IMR-90 (cell line): ENCODE measurements around the gene EXOC6B. TPM values are rescaled to one million over a fixed set of nuclear protein-coding genes. Genes with fewer than 3 reads are reported as not detected.

Experiments
- ATAC-seq: fragments of 200-7000 bp; cut with Tn5 transposase; 2 replicates; pipeline ENCODE4 v1.9.1; 2020; ENCODE audit warnings: low read depth, mild to moderate bottlenecking, moderate library complexity
- BruUV-seq: library from RNA; stranded (reverse); fragments of 400-500 nt; replicated peaks from 2 replicates; lab custom pipeline; 2021; lab: Mats Ljungman, UMichigan
- CTCF ChIA-PET: fragments of 300-600 bp; formaldehyde crosslinking; extraction: SDS; loops from one replicate; lab custom pipeline; 2021; ENCODE audit warnings: antibody characterized with exemption; lab: Yijun Ruan, JAX
- POLR2A ChIA-PET: fragments of 300-600 bp; sonication (Branson Sonifier 250); formaldehyde crosslinking; loops from one replicate; lab custom pipeline; 2022; ENCODE audit warnings: antibody characterized with exemption; ENCODE audit not compliant: unreplicated experiment; lab: Charles Lee
- DNase-seq: peaks from one replicate; pipeline ENCODE4 v3.0.0; 2013
- H2AFZ ChIP-seq: replicated peaks from 2 replicates; pipeline ENCODE3; 2013; ENCODE audit warnings: low read length, mild to moderate bottlenecking; ENCODE audit not compliant: poor library complexity
- H2AK5ac ChIP-seq: 2 replicates; pipeline ENCODE4 v1.6.1; 2013; ENCODE audit warnings: low read depth, low read length, inconsistent platforms
- H2AK9ac ChIP-seq: replicated peaks from 2 replicates; pipeline ENCODE3; 2013; ENCODE audit warnings: mild to moderate bottlenecking, low read depth, low read length, moderate library complexity; ENCODE audit not compliant: poor library complexity
- H2BK120ac ChIP-seq: 2 replicates; pipeline ENCODE4 v1.6.1; 2013; ENCODE audit warnings: low read depth, low read length, inconsistent platforms
- H2BK15ac ChIP-seq: 3 replicates; pipeline ENCODE4 v1.6.1; 2013; ENCODE audit warnings: low read depth, low read length, inconsistent platforms
- H2BK20ac ChIP-seq: 2 replicates; pipeline ENCODE4 v1.6.1; 2013; ENCODE audit warnings: low read depth, mild to moderate bottlenecking, inconsistent platforms, low read length, moderate library complexity
- H2BK5ac ChIP-seq: 2 replicates; pipeline ENCODE4 v1.6.1; 2013; ENCODE audit warnings: mild to moderate bottlenecking, low read depth, low read length, inconsistent platforms; ENCODE audit not compliant: poor library complexity, severe bottlenecking
- H3K14ac ChIP-seq: replicated peaks from 2 replicates; pipeline ENCODE4 v1.6.1; 2013; ENCODE audit warnings: low read depth, low read length, inconsistent platforms
- H3K18ac ChIP-seq: 2 replicates; pipeline ENCODE4 v1.6.1; 2013; ENCODE audit warnings: low read depth, low read length, control low read depth
- H3K23ac ChIP-seq: 2 replicates; pipeline ENCODE4 v1.6.1; 2013; ENCODE audit warnings: low read depth, low read length, inconsistent platforms
- H3K27ac ChIP-seq: 2 replicates; pipeline ENCODE4 v1.5.1; 2013; ENCODE audit warnings: mild to moderate bottlenecking, control low read depth, low read length; ENCODE audit not compliant: insufficient read depth
- H3K27me3 ChIP-seq: 2 replicates; pipeline ENCODE4 v1.6.1; 2013; ENCODE audit warnings: low read length; ENCODE audit not compliant: control insufficient read depth, insufficient read depth
- H3K36me3 ChIP-seq: 2 replicates; pipeline ENCODE4 v1.6.1; 2013; ENCODE audit warnings: low read length, mixed read lengths; ENCODE audit not compliant: control insufficient read depth, insufficient read depth
- H3K4ac ChIP-seq: 2 replicates; pipeline ENCODE4 v1.6.1; 2013; ENCODE audit warnings: low read depth, low read length, inconsistent platforms
- H3K4me1 ChIP-seq: 2 replicates; pipeline ENCODE4 v1.6.1; 2013; ENCODE audit warnings: low read length, mixed read lengths; ENCODE audit not compliant: control insufficient read depth, insufficient read depth
- H3K4me2 ChIP-seq: 2 replicates; pipeline ENCODE4 v1.6.1; 2013; ENCODE audit warnings: low read depth, mild to moderate bottlenecking, control low read depth, low read length, moderate library complexity
- H3K4me3 ChIP-seq: 2 replicates; pipeline ENCODE4 v1.5.1; 2013; ENCODE audit warnings: low read depth, mild to moderate bottlenecking, control low read depth, low read length, moderate library complexity; ENCODE audit not compliant: insufficient read depth
- H3K56ac ChIP-seq: 2 replicates; pipeline ENCODE4 v1.6.1; 2013; ENCODE audit warnings: low read length, inconsistent platforms; ENCODE audit not compliant: insufficient read depth; ENCODE audit errors: extremely low read depth
- H3K79me1 ChIP-seq, 2 experiments: 2 replicates each; pipeline ENCODE4 v1.6.1; 2013; ENCODE audit warnings: low read length in 2 of 2, inconsistent platforms in 1 of 2, low read depth in 1 of 2
- H3K9ac ChIP-seq: 2 replicates; pipeline ENCODE4 v1.6.1; 2013; ENCODE audit warnings: low read depth, low read length, control low read depth
- H3K9me1 ChIP-seq: 2 replicates; pipeline ENCODE4 v1.6.1; 2013; ENCODE audit warnings: low read length, inconsistent platforms; ENCODE audit not compliant: insufficient read depth
- H3K9me3 ChIP-seq: 2 replicates; pipeline ENCODE4 v1.6.1; 2013; ENCODE audit warnings: low read length; ENCODE audit not compliant: control insufficient read depth, insufficient read depth
- H4K20me1 ChIP-seq: 2 replicates; pipeline ENCODE4 v1.6.1; 2013; ENCODE audit warnings: low read length, inconsistent platforms; ENCODE audit not compliant: insufficient read depth
- H4K5ac ChIP-seq: 2 replicates; pipeline ENCODE4 v1.6.1; 2013; ENCODE audit warnings: mild to moderate bottlenecking, low read depth, low read length, control low read depth
- H4K8ac ChIP-seq, 2 experiments: 2 replicates each; pipeline ENCODE4 v1.6.1; 2013; ENCODE audit warnings: low read depth in 2 of 2, low read length in 2 of 2, control low read depth in 1 of 2, inconsistent platforms in 1 of 2
- H4K91ac ChIP-seq: 2 replicates; pipeline ENCODE4 v1.6.1; 2013; ENCODE audit warnings: low read depth, low read length, inconsistent platforms; ENCODE audit not compliant: insufficient read depth
- BHLHE40 ChIP-seq: fragments of 150-350 bp; IDR thresholded peaks from 2 replicates; pipeline ENCODE4 v1.6.1; 2016; ENCODE audit warnings: mild to moderate bottlenecking, low read depth, low read length
- MAZ ChIP-seq: IDR thresholded peaks from 2 replicates; pipeline ENCODE4 v1.6.1; 2012; ENCODE audit warnings: low read depth, mild to moderate bottlenecking, low read length, improper control_type of control experiment, moderate library complexity, borderline replicate concordance
- POLR2A ChIP-seq: IDR thresholded peaks from 2 replicates; pipeline ENCODE4 v1.6.1; 2012; ENCODE audit warnings: mild to moderate bottlenecking, low read depth, low read length
- RAD21 ChIP-seq: IDR thresholded peaks from 2 replicates; pipeline ENCODE4 v1.6.1; 2012; ENCODE audit warnings: low read length, improper control_type of control experiment
- RFX5 ChIP-seq: IDR thresholded peaks from 2 replicates; pipeline ENCODE4 v1.8.0; 2012; ENCODE audit warnings: low read depth, mild to moderate bottlenecking, low read length, moderate library complexity
- SMC3 ChIP-seq: fragments of 150-350 bp; IDR thresholded peaks from 2 replicates; pipeline ENCODE4 v1.6.1; 2016; ENCODE audit warnings: low read depth, mild to moderate bottlenecking, antibody characterized with exemption, low read length, moderate library complexity
- WGBS, 2 experiments: methylation state at CpG; one replicate each; pipeline versions ENCODE4 v1.1.5 to v1.1.7; 2013; ENCODE audit warnings: missing lambda C conversion rate in 2 of 2; ENCODE audit not compliant: insufficient read length in 1 of 2; ENCODE audit errors: extremely low coverage in 2 of 2; 5-methylcytosine and 5-hydroxymethylcytosine counted together
- dilution Hi-C: fragments of 300-500 bp; cut with HindIII; formaldehyde crosslinking; loops from one replicate; pipeline ENCODE4 v1.14.3; 2018; ENCODE audit warnings: low sequenced_read_pairs; ENCODE audit not compliant: unreplicated experiment
- in situ Hi-C: fragments of 300-500 bp; cut with MboI; formaldehyde crosslinking; loops from 3 replicates; pipeline ENCODE4 v1.14.3; 2019; ENCODE audit warnings: low sequenced_read_pairs, inconsistent platforms, mixed read lengths
- intact Hi-C: fragments of 100-400 bp; cut with micrococcal nuclease; formaldehyde crosslinking; loops from 2 replicates; pipeline ENCODE4 v1.10.0; 2022
- polyA plus RNA-seq, 3 experiments: library from polyadenylated mRNA; depleted of rRNA; stranded (reverse); fragments of >200 nt; gene quantifications; 2 replicates each; pipeline ENCODE4 v1.2.3, GENCODE V29; 2012; ENCODE audit warnings: low replicate concordance in 1 of 3
- total RNA-seq: library from RNA; depleted of rRNA; stranded (reverse); fragments of >200 nt; gene quantifications from 2 replicates; pipeline ENCODE4 v1.2.3, GENCODE V29; 2012
- TF ChIP-seq, protein P1 (sequence below): conservative IDR thresholded peaks from 2 replicates; pipeline ENCODE4 v1.5.1; 2012; ENCODE audit warnings: mild to moderate bottlenecking, low read depth, low read length, improper control_type of control experiment

The EXOC6B gene
- total and polyA plus RNA-seq, 2 of the 4 experiments (the other 2 are of a cell fraction): 10.2 to 29.4 TPM

DNA sequence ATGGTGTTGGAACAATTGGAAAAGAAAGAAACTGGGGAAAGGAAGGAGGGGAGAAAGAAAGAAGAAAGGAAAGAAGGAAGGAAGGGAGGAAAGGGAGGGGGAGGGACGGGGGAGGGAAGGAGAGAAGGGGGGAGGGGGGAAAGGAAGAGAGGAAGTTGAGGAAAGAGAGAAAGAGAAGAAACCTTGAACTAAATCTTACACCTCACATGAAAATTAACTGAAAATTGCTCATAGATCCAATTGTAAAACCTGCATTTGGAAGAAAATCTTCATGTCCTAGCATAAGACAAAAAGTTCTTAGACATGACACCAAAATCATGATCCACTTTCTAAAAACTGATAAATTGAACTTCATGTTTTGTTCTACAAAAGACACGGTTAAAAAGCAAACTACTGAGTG, 163.8 kb downstream of the EXOC6B start:
- no CpG with 5 or more reads among the region's 2 CpGs for WGBS, 2 experiments
- ATAC-seq (no peak), DNase-seq (no peak)
- Histone ChIP-seq H2BK15ac (no peak overlapping the region), H3K18ac (no peak overlapping the region), H3K4me3 (no peak overlapping the region), H3K4ac (no peak overlapping the region), H2AK9ac (no peak overlapping the region), H2BK120ac (no peak overlapping the region), H3K23ac (no peak overlapping the region), H2BK5ac (no peak overlapping the region), H3K36me3 (no peaks in the 10 kb centered on the region), H3K14ac (no peak overlapping the region), H3K4me2 (no peak overlapping the region), H2BK20ac (no peak overlapping the region), H3K9ac (no peak overlapping the region), H2AK5ac (no peak overlapping the region), H4K5ac (no peak overlapping the region), H2AFZ (no peak overlapping the region), H3K27ac (no peak overlapping the region), H4K20me1 (no peaks in the 10 kb centered on the region), H3K27me3 (no peaks in the 10 kb centered on the region), H4K91ac (no peak overlapping the region), H3K79me1 (peaks cover 0 to 16% of the 10 kb centered on the region in 2 experiments; a peak in 3 of 4 replicates), H3K9me1 (no peaks in the 10 kb centered on the region), H3K56ac (no peak overlapping the region), H4K8ac (no peak overlapping the region), H3K9me3 (peaks cover 2% of the 10 kb centered on the region; the same call in 1 of the 2 replicates), H3K4me1 (0 out of 2 replicates have a peak, but pooled peaks cover 1% of the 10 kb centered on the region)
- dilution Hi-C loops (no loop called here), intact Hi-C loops (no loop called here), in situ Hi-C loops (no loop called here)
- TF ChIP-seq POLR2A: no peak
- no peak for TF ChIP-seq MAZ
- no peak for TF ChIP-seq RFX5
- no peak for TF ChIP-seq RAD21
- TF ChIP-seq, protein P1, sequence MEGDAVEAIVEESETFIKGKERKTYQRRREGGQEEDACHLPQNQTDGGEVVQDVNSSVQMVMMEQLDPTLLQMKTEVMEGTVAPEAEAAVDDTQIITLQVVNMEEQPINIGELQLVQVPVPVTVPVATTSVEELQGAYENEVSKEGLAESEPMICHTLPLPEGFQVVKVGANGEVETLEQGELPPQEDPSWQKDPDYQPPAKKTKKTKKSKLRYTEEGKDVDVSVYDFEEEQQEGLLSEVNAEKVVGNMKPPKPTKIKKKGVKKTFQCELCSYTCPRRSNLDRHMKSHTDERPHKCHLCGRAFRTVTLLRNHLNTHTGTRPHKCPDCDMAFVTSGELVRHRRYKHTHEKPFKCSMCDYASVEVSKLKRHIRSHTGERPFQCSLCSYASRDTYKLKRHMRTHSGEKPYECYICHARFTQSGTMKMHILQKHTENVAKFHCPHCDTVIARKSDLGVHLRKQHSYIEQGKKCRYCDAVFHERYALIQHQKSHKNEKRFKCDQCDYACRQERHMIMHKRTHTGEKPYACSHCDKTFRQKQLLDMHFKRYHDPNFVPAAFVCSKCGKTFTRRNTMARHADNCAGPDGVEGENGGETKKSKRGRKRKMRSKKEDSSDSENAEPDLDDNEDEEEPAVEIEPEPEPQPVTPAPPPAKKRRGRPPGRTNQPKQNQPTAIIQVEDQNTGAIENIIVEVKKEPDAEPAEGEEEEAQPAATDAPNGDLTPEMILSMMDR: no peak
- TF ChIP-seq BHLHE40: no peak
- TF ChIP-seq SMC3: no peak
- ChIA-PET CTCF (no interaction called here), POLR2A (no interaction called here)
- no TSS peak for BruUV-seq
